Forelimb muscle (tissue), 1 donor: Measurements from ENCODE around the gene GNAQ. TPM values are rescaled to one million over a fixed set of nuclear protein-coding genes. Genes with fewer than 3 reads are reported as not detected.
"Not testable (repeated sequence)": the region's sequence is repeated elsewhere in the genome, so short reads cannot be mapped to it uniquely, and the experiment has no call there.

ENCODE experiments used
- DNase-seq: peaks from one replicate; pipeline ENCODE4 v3.0.0-alpha.2; 2013; ENCODE audit warnings: low read depth
- polyA plus RNA-seq: library from polyadenylated mRNA; unstranded; fragments of 120-200 nt; gene quantifications from one replicate; pipeline ENCODE4 v1.2.1, GENCODE V29; 2013; ENCODE audit not compliant: insufficient read length

The GNAQ gene
- polyA plus RNA-seq, 1 donor: 27.5 TPM

DNA sequence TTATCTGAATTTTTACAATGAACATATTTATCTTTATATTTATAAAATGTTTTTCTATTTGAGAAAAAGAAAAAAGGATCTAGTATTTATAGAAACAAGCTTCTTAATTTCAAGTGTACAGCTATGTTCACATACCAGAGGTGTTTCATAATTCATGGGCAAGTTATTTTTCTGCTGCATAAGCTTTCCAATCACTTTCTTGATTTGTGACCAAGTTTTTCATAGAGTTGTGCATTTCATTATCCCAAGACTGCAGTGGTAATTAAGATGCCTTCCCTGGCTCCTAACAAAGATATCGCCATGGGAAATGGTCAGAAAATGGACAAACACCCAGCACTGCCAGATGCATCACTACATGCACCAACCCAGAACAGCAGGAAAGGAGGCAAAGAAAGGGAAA lies 124.6 kb downstream of the GNAQ start:
- DNase-seq: no peak

DNA sequence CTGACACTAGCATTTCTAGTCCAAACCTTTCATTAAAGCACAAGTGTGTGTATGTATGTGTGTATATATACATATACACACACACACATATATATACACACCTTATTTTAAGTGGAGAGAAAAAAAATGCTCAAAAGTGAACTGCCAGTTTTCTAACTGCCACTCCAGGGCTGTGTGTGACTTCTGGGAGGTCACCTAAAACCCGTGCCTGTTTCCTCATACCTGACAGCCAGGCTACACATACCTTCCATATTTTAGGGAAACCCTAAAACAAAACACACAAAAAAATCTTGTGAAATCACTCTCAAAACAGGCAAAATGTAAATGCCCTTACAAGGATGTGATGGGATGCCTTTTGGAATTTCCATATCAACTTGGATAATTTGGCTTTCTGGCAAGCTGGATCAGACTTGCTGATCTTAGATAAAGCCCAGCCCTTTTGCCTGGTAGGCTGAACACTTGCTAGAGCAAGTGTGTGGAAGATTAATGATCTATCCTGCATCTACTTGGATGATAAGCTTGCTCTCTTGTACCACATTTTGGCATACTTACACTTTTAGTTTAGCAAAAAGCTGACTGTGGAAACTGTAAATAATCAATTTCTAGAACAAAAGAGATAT lies 127.8 kb downstream of the GNAQ start:
- no peak for DNase-seq

DNA sequence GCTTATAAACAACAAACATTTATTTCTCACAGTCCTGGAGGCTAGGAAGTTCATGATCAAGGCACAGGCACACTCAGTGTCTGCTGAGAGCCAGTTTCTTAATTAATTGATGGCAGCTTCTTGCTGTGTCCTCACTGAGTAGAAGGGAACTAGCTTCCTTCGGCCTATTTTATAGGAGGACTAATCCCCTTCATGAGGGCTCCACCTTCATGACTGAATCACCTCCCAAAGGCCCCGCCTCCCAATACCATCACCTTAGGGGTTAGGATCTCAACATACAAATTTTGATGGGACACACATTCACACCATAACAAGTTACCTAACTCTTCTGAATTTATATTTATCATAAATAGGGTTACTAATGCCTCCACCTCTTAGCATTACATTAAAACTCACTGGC lies 129.8 kb downstream of the GNAQ start:
- no peak for DNase-seq

DNA sequence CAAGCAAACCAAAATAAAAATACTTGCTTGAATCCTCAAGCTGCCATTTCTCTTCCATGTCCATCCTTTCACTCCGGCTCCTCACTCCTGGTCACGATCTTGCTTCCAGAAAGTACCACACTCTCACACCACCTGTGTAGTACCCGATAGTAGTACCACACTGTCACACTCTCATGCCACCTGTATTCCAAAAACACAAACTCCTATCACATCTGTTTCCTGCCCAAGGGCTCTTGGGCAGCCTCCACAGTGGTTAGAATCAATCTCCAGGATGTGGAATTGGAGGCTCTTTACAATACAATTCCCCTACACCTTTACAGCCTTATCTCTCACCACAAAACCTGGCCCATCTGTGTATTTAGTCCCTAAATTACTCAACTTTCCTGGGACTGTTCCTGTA lies 130.6 kb downstream of the GNAQ start:
- DNase-seq: no peak

DNA sequence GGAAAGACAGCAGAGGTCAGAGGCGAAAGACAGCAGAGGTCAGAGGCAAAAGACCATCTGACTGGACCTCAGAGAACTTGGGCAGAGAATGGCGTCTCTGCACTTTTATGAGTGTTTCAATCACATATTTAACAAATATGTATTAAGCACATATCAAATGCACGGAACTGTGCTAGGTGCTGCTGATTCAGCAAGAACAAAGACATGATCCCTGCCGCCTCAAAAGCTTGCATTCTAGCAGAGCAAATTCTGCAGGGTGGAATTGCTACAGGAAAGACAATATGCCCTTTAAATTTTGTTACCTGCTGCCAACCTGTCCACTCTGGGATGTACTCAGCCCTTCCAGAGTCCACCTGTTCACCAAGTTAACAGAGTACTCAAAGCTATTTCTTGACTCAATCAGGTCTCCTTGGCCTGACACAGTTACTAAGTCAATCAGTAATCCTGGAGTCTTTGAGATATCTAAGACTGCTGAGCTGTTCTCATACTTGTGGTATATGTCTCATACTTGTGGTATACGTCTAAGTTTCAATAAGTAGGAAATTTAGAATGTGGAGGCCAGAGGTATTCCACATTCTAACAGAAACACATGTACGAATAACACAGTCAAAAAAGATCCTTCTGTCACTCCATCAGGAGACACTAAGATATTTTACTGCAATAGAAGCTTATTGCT lies 131.8 kb downstream of the GNAQ start:
- DNase-seq: no peak

DNA sequence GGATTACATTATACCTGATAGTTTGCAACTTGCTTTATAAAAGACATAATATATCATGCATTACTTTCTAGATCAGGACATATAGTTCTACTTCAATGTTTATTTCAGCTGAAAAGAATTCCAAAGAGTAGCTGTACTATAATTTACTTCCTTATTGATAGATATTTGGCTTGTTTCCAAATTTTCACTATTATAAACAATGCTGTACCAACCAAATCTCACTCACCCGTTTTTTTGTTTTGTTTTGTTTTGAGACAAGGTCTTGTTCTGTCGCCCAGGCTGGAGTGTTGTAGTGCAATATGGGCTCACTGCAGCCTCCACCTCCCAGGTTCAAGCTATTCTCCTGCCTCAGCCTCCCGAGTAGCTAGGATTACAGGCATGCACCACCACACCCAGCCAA lies 132.7 kb downstream of the GNAQ start:
- no peak for DNase-seq

DNA sequence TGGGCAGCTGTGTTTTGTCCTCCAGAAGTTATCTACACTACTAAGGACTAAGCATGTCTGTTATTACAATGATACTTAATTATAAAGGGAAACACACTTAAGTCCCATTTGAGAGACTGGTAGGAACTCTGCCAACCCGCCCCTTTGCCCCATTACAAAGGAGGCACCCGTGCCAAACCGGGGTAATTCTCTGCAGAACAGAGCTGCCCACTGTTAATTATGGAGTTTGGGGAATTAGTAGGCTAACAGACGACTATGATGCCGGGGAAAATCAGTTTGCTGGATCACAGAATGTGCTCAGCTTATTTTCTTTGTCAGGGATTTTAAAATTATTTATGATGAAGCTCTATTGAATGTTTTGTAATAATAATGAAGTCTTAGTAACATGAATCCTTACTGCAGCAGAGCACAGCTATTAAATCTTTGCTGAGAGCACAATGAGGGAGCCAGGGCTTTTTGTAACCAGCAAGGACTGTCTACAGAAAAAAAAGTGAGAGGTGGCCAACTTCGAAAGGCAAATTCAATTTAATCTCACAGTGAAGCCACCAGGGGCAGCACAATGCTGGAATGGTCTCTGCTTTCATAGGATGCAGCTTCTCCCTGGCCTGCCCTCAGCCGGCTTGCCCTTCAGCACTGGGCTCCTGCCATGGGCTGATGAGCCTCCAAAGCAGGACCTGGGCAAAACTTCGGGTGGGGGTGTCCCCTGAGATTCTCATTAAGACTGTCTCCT lies 134.5 kb downstream of the GNAQ start:
- DNase-seq: no peak

DNA sequence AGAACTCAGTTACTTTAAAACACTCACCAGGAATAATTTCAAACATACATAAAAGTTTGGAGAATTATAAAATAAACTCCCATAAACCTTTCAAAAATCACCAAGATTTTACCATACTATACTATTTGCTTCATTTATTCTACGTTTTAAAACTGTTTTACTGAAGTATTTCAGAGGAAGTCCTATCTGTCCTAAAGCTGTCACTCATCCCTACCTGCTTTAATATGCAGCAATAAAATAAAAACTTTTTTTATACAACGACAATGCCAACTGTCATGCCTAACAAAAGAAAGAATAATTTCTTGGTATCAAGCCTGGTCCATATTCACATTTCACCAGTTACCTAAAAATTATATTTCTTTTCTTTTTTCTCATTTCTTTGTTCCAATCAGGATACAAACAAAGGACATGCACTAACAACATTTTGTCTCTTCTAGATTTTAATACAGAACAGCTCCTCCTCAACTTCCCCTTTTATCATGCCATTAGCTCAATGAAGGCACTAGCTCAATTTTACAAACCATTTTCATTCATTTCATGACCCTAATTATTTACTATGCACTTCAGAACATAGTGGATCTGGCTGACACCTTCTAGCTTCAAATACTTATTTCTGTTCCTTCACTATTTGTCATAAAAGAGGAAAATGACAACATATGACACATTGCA lies 135.2 kb downstream of the GNAQ start:
- DNase-seq: no peak

DNA sequence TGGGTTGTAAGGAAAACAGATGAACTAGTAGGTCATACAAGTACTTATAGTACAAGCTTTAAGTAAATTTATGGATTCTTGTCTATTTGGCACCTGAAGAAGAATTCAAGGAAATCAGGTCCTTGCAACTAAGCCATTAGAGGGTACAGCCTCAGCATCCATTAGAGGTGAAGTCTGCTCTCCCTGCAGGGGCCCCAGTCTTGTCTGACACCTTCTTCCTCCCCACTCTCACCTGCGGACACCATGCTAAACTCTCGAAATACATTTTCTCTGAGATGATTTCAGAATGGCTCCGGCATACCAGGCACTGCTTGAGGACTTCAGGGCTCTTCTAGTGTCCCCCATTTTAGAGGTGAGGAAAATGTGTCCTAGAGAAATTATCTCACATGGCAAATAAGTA lies 137.9 kb downstream of the GNAQ start:
- no peak for DNase-seq

DNA sequence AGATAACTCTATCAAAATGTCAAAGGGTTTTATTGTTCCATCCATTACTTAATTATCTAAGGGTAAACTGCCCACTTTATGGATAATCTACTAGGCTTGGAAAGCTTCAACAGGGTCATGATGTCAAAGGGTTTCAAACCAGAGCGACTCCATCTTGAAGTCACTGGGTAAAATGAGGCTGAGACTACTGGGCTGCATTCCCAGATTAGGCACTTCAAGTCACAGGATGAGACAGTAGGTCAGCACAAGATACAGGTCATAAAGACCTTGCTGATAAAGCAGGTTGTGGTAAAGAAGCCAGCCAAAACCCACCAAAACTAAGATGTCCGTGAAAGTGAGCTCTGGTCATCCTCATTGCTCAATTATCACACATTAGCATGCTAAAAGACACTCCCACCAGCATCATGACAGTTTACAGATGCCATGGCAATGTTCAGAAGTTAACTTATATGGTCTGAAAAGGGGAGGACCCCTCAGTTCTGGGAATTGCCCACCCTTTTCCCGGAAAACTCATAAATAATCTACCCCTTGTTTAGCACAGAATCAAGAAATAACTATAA lies 138.6 kb downstream of the GNAQ start:
- DNase-seq: no peak

DNA sequence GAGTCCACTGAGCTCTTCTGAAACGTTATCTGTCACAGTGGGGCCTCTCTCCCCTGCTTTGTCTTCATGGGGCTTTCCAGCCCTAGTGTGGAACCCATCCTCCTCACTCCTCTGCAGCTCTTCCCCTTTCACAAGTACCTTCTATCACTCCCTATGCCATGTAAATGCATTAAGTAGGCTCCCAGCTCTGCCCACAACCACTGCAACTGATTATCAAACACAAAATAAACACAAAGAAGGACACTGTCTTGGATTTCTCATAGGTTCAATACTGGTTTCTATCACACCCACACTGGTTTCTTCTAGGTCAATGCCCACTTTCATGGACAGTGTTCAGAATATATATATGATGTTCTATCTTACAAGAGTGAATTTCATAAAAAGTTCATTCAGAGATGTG lies 139.4 kb downstream of the GNAQ start:
- DNase-seq: no peak

DNA sequence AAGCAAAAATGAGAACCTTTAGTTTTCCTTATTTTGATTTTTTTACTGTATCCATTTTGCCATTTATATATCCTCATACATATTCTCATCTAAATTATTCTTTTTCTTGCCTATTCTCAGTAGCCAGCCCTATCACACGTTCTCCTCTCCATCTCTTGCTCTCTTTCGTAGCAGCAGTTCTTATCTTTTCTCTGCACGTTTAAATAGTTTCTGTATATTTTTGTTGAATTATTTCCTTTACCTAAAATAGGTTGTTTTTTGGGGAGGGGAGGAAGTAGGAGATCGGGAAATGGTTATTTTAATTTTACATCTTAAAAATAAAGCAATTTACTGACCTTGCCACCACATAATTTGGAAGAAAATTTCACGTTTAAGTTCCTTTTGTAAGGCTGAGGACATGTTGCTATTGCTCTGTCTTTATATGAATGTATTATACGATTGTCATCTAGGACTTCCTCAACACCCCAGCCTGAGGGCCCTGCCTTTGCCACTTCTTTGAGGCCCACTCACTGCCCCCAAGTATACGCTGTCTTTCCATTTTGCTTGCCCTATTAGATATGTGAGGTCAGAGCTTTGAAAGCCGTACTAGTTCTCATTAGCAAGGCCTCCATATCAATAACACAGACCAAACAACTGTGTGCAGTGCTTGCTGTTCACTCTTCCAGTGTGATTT lies 140.3 kb downstream of the GNAQ start:
- DNase-seq: no peak

DNA sequence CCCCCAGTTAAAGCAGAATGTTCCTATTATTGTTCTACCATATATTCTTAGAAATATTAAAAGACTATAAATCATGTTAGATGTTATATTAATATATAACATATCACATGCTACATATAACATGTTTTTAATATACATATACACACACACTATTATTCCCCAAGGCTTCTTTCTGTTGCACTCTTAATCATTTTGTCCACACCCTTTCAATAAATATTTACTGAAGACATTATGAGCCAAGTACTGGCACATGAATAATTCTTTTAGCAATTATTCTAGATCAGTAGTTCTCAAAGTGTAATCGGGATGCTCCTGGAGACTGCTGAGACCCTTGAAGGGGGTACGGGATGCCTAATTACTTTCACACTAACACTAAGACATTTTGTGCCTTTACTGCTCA lies 143.9 kb downstream of the GNAQ start:
- no peak for DNase-seq

DNA sequence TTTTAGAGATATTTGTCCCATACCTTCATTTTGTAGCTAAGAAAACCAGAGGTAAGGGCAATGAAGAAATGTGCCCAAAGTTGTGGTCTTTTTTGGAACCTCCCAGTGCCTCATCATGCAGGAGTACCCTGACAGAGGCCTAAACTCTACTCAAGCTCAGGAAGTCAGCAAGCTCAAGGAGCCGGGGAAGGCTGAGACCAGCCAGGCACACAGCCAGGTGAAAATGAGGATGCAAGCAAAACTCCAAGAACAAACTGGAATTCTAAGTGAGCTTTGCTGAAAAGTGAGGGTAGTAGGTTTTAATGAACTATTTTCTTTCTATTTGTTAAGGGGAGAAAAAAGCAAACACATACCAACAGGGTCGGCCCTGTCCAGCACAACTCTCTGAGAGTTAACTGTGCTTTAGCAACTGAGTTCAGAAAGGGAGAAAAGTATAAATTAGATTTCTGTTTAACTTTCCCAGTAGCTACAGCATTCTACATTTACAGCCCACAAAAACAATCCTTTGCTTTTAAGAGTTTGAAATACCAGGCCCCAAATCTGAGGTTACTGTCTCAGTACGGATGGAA lies 146.4 kb downstream of the GNAQ start:
- no peak for DNase-seq

DNA sequence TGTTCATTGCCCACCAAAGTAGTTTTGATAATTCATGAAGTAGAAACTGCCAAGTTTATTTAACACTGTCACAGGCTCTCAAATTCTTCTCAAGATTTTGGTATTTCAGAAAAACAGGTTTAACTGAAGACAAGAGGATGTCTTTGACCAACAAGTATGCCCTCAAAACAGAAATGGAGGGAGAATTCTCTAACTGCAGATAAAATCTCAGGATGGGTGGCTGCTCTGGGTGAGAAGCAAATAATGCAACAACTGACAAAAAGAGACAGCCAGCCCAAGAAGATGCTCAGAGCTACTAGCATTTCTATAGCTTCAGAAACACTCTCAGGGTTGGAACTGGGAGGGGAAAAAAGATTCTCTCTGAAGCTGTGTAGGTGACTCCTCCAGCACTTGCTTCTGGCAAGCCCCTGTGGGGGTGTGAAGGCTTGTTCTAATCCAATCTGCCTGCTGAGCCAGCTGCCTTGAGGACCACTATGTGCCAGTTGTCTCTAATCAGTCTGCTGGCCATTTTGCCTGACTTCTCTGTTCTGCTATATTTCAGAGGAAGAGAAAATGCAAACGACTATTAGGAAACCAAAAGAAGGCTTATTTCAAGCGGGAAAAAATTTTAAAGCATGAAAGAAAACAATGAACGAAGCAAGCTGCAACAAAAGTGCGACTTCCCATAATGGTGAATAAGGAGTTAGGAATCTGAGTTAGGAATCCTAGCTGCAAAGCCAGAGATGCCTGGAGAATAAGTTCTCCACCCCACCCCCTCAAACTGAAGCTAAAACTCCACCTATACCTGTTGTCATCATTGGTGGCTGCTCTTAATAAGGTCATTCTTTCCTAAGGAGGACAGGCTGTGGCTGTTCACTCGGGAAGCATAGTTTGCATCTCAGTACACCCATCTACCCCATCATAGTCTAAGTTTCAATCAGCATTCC lies 147.5 kb downstream of the GNAQ start:
- no peak for DNase-seq

DNA sequence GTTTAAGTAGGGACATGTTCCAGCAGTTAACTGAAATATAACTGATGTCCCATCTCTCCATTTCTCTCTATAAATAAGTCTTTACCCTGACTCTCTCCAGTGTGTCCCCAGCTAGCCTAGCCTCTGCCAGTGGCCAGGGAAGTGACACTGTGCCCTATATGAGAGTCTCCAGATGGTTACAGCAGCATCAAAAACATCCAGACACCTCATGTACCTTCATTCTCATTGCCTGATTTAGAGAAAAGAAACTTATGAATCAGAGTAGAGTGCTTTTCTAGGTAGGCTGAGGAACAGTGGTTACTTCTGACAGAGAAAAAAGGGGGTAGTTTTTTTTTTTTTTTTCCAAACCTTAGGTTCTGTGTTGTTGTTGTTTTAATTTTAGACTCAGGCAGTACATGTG lies 148.5 kb downstream of the GNAQ start:
- DNase-seq: no peak

DNA sequence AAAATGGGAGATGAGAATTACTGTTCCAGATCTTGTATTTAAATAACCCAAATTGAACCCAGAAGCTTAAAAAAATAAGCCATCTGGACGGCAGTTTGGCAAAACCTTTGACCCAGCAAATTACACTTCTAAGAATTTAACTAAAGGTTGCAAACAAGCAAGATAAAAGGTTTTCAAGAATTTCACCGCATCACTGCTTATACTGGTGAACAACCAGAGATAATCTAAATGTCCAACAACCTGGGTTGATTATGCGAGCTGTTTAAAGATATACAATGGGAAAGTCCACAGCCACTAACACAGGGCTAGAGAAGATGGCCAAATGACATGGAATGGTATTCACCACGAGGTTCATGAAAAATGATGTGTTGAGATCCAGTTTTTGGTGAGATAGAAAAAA lies 149.3 kb downstream of the GNAQ start:
- no peak for DNase-seq

DNA sequence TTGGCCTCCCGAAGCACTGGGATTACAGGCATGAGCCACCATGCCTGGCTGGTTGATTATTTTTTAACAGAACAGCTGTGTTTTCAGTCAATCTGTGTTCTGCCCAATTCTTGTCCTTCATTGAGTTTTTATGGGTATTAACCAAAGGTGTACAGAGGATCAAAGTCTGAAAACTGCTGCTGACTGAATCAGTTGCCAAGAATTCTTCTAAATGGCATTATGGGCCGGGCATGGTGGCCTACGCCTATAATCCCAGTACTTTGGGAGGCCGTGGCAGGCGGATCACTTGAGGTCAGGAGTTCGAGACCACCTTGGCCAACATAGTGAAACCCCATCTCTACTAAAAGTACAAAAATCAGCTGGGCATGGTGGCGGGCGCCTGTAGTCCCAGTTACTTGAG lies 150.0 kb downstream of the GNAQ start:
- DNase-seq: not testable (repeated sequence)

DNA sequence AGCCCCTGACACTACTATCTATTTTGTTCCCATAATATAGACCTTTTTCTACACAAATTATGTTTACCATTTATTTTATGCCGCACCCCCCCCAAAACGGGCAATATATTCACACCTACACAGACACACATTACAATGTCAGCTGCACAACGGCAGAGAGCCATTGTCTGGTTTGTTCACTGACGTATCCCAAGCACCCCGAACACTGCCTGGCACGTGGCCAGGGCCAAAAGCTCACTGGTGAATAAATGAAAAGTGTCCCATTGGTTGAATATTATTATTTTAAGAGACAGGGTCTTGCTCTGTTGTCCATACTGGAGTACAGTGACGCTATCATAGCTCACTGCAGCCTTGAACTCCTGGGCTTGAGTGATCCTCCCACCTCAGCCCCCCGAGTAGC lies 150.5 kb downstream of the GNAQ start:
- no peak for DNase-seq

DNA sequence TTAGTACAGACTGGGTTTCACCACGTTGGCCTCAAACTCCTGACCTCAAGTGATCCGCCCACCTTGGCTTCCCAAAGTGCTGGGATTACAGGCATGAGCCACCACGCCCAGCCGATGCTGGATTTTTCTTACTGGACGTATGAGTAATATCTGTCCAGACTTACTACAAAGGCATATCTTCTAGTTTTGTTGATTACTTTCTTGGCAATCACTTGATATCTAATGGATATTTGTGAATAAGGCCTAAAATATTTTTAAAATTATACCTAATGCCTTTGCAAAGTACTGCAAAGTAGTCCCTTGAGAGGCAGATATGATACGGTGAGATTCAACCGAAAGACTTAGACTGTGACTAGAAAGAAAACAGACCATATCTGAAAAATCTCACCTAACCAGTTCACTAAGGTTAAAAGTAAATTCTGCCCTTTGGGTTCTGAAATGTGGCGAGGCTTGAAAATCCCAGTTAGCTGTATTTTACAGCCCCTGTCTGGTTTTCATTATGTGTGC lies 152.1 kb downstream of the GNAQ start:
- DNase-seq: no peak
